ENCODE measurements around the gene ACAP1. TPM values are rescaled to one million over a fixed set of nuclear protein-coding genes. Genes with fewer than 3 reads are reported as not detected.

Gene ACAP1
- total RNA-seq, 1 experiment from 2014 or later: 8.8 TPM

DNA sequence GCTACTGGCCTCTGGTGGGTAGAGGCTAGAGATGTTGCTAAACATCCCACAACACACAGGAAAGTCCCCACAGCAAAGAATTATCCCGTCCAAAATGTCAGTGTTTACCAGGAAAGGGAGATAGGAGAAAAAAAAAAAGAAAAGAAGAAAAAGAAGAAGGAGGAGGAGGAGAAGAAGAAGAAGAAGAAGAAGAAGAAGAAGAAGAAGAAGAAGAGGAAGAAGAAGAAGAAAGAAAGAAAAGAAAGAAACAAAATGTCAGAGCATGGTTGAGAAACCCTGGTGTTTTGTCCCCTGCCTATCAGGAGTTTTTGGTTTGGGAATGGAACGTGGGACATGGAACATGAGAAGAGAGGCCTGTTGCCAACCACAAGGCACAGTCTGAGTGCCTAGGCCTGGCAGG lies 21.1 kb downstream of the ACAP1 start:
- no peak for TF ChIP-seq CEBPB (IDR thresholded peaks at IDR 0.05; ENCODE audit: low read depth)
- no peak for TF ChIP-seq SIN3A (IDR thresholded peaks at IDR 0.05; ENCODE audit: low read depth)
- TF ChIP-seq JUND (IDR thresholded peaks at IDR 0.05): no peak
- TF ChIP-seq, protein P1, sequence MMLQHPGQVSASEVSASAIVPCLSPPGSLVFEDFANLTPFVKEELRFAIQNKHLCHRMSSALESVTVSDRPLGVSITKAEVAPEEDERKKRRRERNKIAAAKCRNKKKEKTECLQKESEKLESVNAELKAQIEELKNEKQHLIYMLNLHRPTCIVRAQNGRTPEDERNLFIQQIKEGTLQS (IDR thresholded peaks at IDR 0.05): no peak
- no peak for TF ChIP-seq ZNF274 (IDR thresholded peaks at IDR 0.05; ENCODE audit: low read depth, low read length)
- TF ChIP-seq, protein P2, sequence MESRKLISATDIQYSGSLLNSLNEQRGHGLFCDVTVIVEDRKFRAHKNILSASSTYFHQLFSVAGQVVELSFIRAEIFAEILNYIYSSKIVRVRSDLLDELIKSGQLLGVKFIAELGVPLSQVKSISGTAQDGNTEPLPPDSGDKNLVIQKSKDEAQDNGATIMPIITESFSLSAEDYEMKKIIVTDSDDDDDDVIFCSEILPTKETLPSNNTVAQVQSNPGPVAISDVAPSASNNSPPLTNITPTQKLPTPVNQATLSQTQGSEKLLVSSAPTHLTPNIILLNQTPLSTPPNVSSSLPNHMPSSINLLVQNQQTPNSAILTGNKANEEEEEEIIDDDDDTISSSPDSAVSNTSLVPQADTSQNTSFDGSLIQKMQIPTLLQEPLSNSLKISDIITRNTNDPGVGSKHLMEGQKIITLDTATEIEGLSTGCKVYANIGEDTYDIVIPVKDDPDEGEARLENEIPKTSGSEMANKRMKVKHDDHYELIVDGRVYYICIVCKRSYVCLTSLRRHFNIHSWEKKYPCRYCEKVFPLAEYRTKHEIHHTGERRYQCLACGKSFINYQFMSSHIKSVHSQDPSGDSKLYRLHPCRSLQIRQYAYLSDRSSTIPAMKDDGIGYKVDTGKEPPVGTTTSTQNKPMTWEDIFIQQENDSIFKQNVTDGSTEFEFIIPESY (IDR thresholded peaks at IDR 0.05; ENCODE audit: extremely low read depth, insufficient replicate concordance, low read length): no peak
- TF ChIP-seq SP1 (IDR thresholded peaks at IDR 0.05; ENCODE audit: low read depth): no peak
- no peak for TF ChIP-seq POLR2AphosphoS5 (IDR thresholded peaks at IDR 0.05; ENCODE audit: low read depth, low read length)
- no peak for TF ChIP-seq MAX (IDR thresholded peaks at IDR 0.05)
- TF ChIP-seq CTCF (IDR thresholded peaks at IDR 0.05 in 2 of 3, conservative IDR thresholded peaks at IDR 0.05 in 1 of 3; ENCODE audit: borderline replicate concordance in 1 of 3, insufficient read depth in 1 of 3, low read depth in 2 of 3, low read length in 2 of 3): no peak
- TF ChIP-seq EGR1 (IDR thresholded peaks at IDR 0.05; ENCODE audit: low read depth): no peak
- TF ChIP-seq EZH2phosphoT487 (IDR thresholded peaks at IDR 0.05; ENCODE audit: borderline replicate concordance): no peak
- no peak for TF ChIP-seq ELF1 (IDR thresholded peaks at IDR 0.05; ENCODE audit: borderline replicate concordance, low read depth)
- Histone ChIP-seq H3K4me1 (ENCODE audit: control insufficient read depth in 1 of 2, insufficient read depth in 2 of 2, low read length in 2 of 2) (peaks cover 23 to 50% of the 10 kb centered on the region in 2 experiments), H3K27ac (ENCODE audit: low read depth, low read length) (no peak overlapping the region), H3K9me2 (ENCODE audit: insufficient read depth) (no peaks in the 10 kb centered on the region), H4K20me1 (ENCODE audit: insufficient read depth) (no peaks in the 10 kb centered on the region), H3K9me3 (ENCODE audit: control insufficient read depth in 1 of 2, insufficient read depth in 1 of 2, low read depth in 1 of 2, low read length in 2 of 2) (no peaks in the 10 kb centered on the region), H3K9ac (ENCODE audit: low read length) (no peak overlapping the region), H2AFZ (ENCODE audit: low read depth, low read length, poor library complexity, severe bottlenecking) (no peak overlapping the region), H3K4me3 (replicated peaks in 1 of 2; ENCODE audit: low read depth in 1 of 2, low read length in 2 of 2) (no peak overlapping the region), H3K79me2 (ENCODE audit: insufficient read depth, low read length) (peaks cover 6% of the 10 kb centered on the region; the same call in 1 of the 2 replicates), H3K4me2 (ENCODE audit: low read length) (no peak overlapping the region), H3K27me3 (ENCODE audit: insufficient read depth, low read length) (no peaks in the 10 kb centered on the region), H3K36me3 (ENCODE audit: control insufficient read depth in 1 of 2, insufficient read depth in 2 of 2, low read length in 2 of 2) (no peaks in the 10 kb centered on the region)
- ATAC-seq (no peak), DNase-seq (ENCODE audit: low read depth, low spot score) (no peak)
- RAD21 ChIA-PET (ENCODE audit: low non-redundant PET in 1 of 2, low total read pairs in 2 of 2, uncharacterized antibody in 2 of 2, unreplicated experiment in 2 of 2): no interaction called here
- CTCF ChIA-PET: interaction anchor here (1.5 to 2.9 kb wide), 3 partner anchors 23 to 203 kb away, joined by 5 to 21 read pairs (median 17); partner anchors contain the start of genes SENP3 and TMEM102
- POLR2A ChIA-PET: no interaction called here
- no TSS peak for BruUV-seq (replicated peaks)
- intact Hi-C loops (cut with micrococcal nuclease): loop anchor here (2.0 to 5.0 kb wide), 2 partner anchors 35 to 121 kb away; partner anchors contain the start of genes PLSCR3 and ZBTB4

All from HCT116 (cell line).